Measurements from ENCODE around the gene SEC14L1.

DNA sequence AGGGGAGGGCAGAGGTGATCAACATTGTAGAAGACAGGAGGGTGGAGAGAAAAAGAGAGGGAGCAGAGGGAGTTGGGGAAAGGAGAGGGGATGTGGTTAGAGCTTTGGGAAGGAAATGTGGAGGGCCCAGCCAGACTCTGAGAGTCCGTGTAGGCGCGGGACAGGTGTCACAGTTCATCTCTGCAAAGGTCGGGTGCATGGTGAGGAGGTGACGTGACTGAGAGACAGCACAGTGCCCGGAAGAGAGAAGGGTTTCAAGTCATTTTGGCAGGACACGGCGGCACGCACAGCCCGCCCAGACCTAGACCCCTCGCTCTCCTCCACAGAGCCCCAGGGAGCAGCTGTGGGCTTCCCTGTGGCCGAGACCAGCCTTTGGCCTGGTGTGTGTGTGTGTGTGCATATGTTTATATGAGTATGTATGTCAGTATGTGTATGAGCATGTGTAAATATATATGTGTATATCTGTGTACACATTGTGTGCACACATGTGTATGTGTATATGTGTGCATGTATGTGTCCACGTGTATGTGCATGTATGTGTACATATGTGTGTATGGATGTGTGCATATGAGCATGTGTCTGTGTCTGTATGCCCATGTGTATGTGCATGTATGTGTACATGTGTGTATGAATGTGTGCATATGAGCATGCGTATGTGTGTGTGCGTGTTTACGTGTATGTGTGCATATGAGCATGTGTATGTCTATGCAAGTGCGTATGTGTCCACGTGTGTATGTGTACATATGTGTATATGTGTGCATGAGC, 104.6 kb downstream of the SEC14L1 start:
- TF ChIP-seq ZNF317 (CRISPR knock-in tag; IDR thresholded peaks at IDR 0.05; ENCODE audit: borderline replicate concordance, low read depth) (no peak), TEAD1 (CRISPR knock-in tag; IDR thresholded peaks at IDR 0.05) (no peak), SMAD3 (CRISPR knock-in tag; IDR thresholded peaks at IDR 0.05; ENCODE audit: borderline replicate concordance) (no peak), NR2C2 (CRISPR knock-in tag; IDR thresholded peaks at IDR 0.05) (no peak), NR3C1 (CRISPR knock-in tag; conservative IDR thresholded peaks at IDR 0.05; ENCODE audit: low read depth) (no peak), CREB1 (CRISPR knock-in tag; IDR thresholded peaks at IDR 0.05) (no peak), ZBTB21 (CRISPR knock-in tag; IDR thresholded peaks at IDR 0.05; ENCODE audit: borderline replicate concordance) (no peak), RORB (CRISPR knock-in tag; IDR thresholded peaks at IDR 0.05) (no peak)
- TF ChIP-seq, protein P1, sequence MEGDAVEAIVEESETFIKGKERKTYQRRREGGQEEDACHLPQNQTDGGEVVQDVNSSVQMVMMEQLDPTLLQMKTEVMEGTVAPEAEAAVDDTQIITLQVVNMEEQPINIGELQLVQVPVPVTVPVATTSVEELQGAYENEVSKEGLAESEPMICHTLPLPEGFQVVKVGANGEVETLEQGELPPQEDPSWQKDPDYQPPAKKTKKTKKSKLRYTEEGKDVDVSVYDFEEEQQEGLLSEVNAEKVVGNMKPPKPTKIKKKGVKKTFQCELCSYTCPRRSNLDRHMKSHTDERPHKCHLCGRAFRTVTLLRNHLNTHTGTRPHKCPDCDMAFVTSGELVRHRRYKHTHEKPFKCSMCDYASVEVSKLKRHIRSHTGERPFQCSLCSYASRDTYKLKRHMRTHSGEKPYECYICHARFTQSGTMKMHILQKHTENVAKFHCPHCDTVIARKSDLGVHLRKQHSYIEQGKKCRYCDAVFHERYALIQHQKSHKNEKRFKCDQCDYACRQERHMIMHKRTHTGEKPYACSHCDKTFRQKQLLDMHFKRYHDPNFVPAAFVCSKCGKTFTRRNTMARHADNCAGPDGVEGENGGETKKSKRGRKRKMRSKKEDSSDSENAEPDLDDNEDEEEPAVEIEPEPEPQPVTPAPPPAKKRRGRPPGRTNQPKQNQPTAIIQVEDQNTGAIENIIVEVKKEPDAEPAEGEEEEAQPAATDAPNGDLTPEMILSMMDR (IDR thresholded peaks at IDR 0.05), result no peak
- TF ChIP-seq, protein P2, sequence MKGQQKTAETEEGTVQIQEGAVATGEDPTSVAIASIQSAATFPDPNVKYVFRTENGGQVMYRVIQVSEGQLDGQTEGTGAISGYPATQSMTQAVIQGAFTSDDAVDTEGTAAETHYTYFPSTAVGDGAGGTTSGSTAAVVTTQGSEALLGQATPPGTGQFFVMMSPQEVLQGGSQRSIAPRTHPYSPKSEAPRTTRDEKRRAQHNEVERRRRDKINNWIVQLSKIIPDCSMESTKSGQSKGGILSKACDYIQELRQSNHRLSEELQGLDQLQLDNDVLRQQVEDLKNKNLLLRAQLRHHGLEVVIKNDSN (CRISPR knock-in tag; IDR thresholded peaks at IDR 0.05), result no peak
- TF ChIP-seq, protein P3, sequence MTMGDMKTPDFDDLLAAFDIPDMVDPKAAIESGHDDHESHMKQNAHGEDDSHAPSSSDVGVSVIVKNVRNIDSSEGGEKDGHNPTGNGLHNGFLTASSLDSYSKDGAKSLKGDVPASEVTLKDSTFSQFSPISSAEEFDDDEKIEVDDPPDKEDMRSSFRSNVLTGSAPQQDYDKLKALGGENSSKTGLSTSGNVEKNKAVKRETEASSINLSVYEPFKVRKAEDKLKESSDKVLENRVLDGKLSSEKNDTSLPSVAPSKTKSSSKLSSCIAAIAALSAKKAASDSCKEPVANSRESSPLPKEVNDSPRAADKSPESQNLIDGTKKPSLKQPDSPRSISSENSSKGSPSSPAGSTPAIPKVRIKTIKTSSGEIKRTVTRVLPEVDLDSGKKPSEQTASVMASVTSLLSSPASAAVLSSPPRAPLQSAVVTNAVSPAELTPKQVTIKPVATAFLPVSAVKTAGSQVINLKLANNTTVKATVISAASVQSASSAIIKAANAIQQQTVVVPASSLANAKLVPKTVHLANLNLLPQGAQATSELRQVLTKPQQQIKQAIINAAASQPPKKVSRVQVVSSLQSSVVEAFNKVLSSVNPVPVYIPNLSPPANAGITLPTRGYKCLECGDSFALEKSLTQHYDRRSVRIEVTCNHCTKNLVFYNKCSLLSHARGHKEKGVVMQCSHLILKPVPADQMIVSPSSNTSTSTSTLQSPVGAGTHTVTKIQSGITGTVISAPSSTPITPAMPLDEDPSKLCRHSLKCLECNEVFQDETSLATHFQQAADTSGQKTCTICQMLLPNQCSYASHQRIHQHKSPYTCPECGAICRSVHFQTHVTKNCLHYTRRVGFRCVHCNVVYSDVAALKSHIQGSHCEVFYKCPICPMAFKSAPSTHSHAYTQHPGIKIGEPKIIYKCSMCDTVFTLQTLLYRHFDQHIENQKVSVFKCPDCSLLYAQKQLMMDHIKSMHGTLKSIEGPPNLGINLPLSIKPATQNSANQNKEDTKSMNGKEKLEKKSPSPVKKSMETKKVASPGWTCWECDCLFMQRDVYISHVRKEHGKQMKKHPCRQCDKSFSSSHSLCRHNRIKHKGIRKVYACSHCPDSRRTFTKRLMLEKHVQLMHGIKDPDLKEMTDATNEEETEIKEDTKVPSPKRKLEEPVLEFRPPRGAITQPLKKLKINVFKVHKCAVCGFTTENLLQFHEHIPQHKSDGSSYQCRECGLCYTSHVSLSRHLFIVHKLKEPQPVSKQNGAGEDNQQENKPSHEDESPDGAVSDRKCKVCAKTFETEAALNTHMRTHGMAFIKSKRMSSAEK (CRISPR knock-in tag; IDR thresholded peaks at IDR 0.05; ENCODE audit: borderline replicate concordance), result no peak
- TF ChIP-seq, protein P4, sequence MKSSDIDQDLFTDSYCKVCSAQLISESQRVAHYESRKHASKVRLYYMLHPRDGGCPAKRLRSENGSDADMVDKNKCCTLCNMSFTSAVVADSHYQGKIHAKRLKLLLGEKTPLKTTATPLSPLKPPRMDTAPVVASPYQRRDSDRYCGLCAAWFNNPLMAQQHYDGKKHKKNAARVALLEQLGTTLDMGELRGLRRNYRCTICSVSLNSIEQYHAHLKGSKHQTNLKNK (CRISPR knock-in tag; IDR thresholded peaks at IDR 0.05), result no peak

Measured in WTC11 (cell line).